ENCODE results near the gene ALX3. TPM values are rescaled to one million over a fixed set of nuclear protein-coding genes. Genes with fewer than 3 reads are reported as not detected.

The ALX3 gene
- total and polyA plus RNA-seq, 2 of the 4 experiments (the other 2 are of a cell fraction): not detected

GRCh38 chr1:110064576-110065337, 5.7 kb downstream of the ALX3 start (continued):
- TF ChIP-seq CTCF (conservative IDR thresholded peaks at IDR 0.05; ENCODE audit: low read depth, low read length): no peak

GRCh38 chr1:110063781-110064180, 6.7 kb downstream of the ALX3 start:
- intact Hi-C loops (cut with micrococcal nuclease) (no loop called here), in situ Hi-C loops (cut with MboI; ENCODE audit: low sequenced_read_pairs) (no loop called here), dilution Hi-C loops (cut with HindIII; ENCODE audit: low sequenced_read_pairs, unreplicated experiment) (no loop called here)
- Histone ChIP-seq H3K36me3 (ENCODE audit: control insufficient read depth, insufficient read depth, low read length) (peaks cover 4% of the 10 kb centered on the region; the same call in 1 of the 2 replicates), H4K5ac (ENCODE audit: low read depth, low read length) (no peak overlapping the region), H4K20me1 (ENCODE audit: insufficient read depth, low read length) (peaks cover 21% of the 10 kb centered on the region; the same call in 1 of the 2 replicates), H2BK5ac (ENCODE audit: low read depth, low read length, poor library complexity, severe bottlenecking) (no peak overlapping the region), H3K27me3 (ENCODE audit: control insufficient read depth, insufficient read depth, low read length) (peaks cover 30% of the 10 kb centered on the region), H2AK9ac (replicated peaks; ENCODE audit: low read depth, low read length, poor library complexity) (no peak overlapping the region), H3K79me1 (ENCODE audit: low read depth in 1 of 2, low read length in 2 of 2) (0 out of 4 replicates have a peak, but pooled peaks cover 0 to 3% of the 10 kb centered on the region in 2 experiments), H3K4me3 (ENCODE audit: insufficient read depth, low read depth, low read length) (no peak overlapping the region), H3K27ac (ENCODE audit: insufficient read depth, low read length) (no peak overlapping the region), H3K14ac (replicated peaks; ENCODE audit: low read depth, low read length) (no peak overlapping the region), H2BK120ac (ENCODE audit: low read depth, low read length) (no peak overlapping the region), H2BK20ac (ENCODE audit: low read depth, low read length) (no peak overlapping the region), H2AFZ (replicated peaks; ENCODE audit: low read length, poor library complexity) (no peak overlapping the region), H2AK5ac (ENCODE audit: low read depth, low read length) (no peak overlapping the region), H4K8ac (ENCODE audit: low read depth in 2 of 2, low read length in 2 of 2) (no peak overlapping the region), H4K91ac (ENCODE audit: insufficient read depth, low read depth, low read length) (no peak overlapping the region), H3K4me2 (ENCODE audit: low read depth, low read length) (no peak overlapping the region), H2BK15ac (ENCODE audit: low read depth, low read length) (no peak overlapping the region), H3K56ac (ENCODE audit: extremely low read depth, insufficient read depth, low read length) (no peak overlapping the region), H3K23ac (ENCODE audit: low read depth, low read length) (no peak overlapping the region), H3K9me1 (ENCODE audit: insufficient read depth, low read length) (0 out of 2 replicates have a peak, but pooled peaks cover 5% of the 10 kb centered on the region), H3K9me3 (ENCODE audit: control insufficient read depth, insufficient read depth, low read length) (peaks cover 12% of the 10 kb centered on the region), H3K4me1 (ENCODE audit: control insufficient read depth, insufficient read depth, low read length) (peaks cover 2% of the 10 kb centered on the region; the same call in 1 of the 2 replicates), H3K18ac (ENCODE audit: low read depth, low read length) (no peak overlapping the region), H3K9ac (ENCODE audit: low read depth, low read length) (no peak overlapping the region), H3K4ac (ENCODE audit: low read depth, low read length) (no peak overlapping the region)
- WGBS, 2 experiments (ENCODE audit: extremely low coverage in 2 of 2, insufficient read length in 1 of 2): no CpG with 5 or more reads among the region's 4 CpGs
- ATAC-seq (ENCODE audit: low read depth): no peak
- no TSS peak for BruUV-seq (replicated peaks)
- POLR2A ChIA-PET (ENCODE audit: unreplicated experiment): no interaction called here
- CTCF ChIA-PET: no interaction called here
- no peak for DNase-seq
- no peak for TF ChIP-seq ELK1 (IDR thresholded peaks at IDR 0.05; ENCODE audit: borderline replicate concordance, low read depth, low read length)
- TF ChIP-seq CTCF (conservative IDR thresholded peaks at IDR 0.05; ENCODE audit: low read depth, low read length): no peak
- no peak for TF ChIP-seq SMC3 (IDR thresholded peaks at IDR 0.05; ENCODE audit: low read depth, low read length)
- TF ChIP-seq USF2 (IDR thresholded peaks at IDR 0.05; ENCODE audit: low read depth, low read length): no peak
- no peak for TF ChIP-seq POLR2A (IDR thresholded peaks at IDR 0.05; ENCODE audit: low read depth, low read length)
- TF ChIP-seq FOS (IDR thresholded peaks at IDR 0.05; ENCODE audit: low read depth, low read length): no peak
- TF ChIP-seq RFX5 (IDR thresholded peaks at IDR 0.05; ENCODE audit: low read depth, low read length): no peak
- TF ChIP-seq RCOR1 (IDR thresholded peaks at IDR 0.05; ENCODE audit: insufficient replicate concordance, low read length): no peak
- no peak for TF ChIP-seq CHD1 (IDR thresholded peaks at IDR 0.05; ENCODE audit: low read depth, low read length)
